ENCODE data around the gene CYP4F22.

- TF ChIP-seq FOXJ3 (CRISPR knock-in tag; IDR thresholded peaks at IDR 0.05) (no peak), YY1 (IDR thresholded peaks at IDR 0.05; ENCODE audit: borderline replicate concordance in 1 of 3, control insufficient read depth in 1 of 3, extremely low read depth in 1 of 3, insufficient read depth in 3 of 3, insufficient read length in 1 of 3, insufficient replicate concordance in 2 of 3, low read depth in 1 of 3, low read length in 2 of 3) (no peak), CC2D1A (IDR thresholded peaks at IDR 0.05) (no peak), MTA1 (IDR thresholded peaks at IDR 0.05; ENCODE audit: borderline replicate concordance) (no peak)
Observed at GRCh38 chr19:15595069-15595468, 86.7 kb downstream of the CYP4F22 start.

Data from K562 (cell line).